GM12878 (cell line): ENCODE measurements around the gene CACNA1D. TPM values are rescaled to one million over a fixed set of nuclear protein-coding genes. Genes with fewer than 3 reads are reported as not detected.

Experiments used
- ATAC-seq: fragments of 200-7000 bp; cut with Tn5 transposase; 3 replicates; pipeline ENCODE4 v1.9.1; 2020; ENCODE audit warnings: mild to moderate bottlenecking, moderate library complexity
- BruUV-seq: library from RNA; stranded (reverse); fragments of 400-500 nt; replicated peaks from 2 replicates; lab custom pipeline; 2021; lab: Mats Ljungman, UMichigan
- CTCF ChIA-PET: fragments of 300-600 bp; sonication (Branson Sonifier 250); formaldehyde crosslinking; extraction: SDS; loops from one replicate; lab custom pipeline; 2021; ENCODE audit warnings: inconsistent platforms; lab: Yijun Ruan, JAX
- POLR2A ChIA-PET: fragments of 350-600 bp; formaldehyde crosslinking; extraction: SDS; loops from one replicate; lab custom pipeline; 2021; ENCODE audit warnings: inconsistent platforms; lab: Charles Lee
- RAD21 ChIA-PET: fragments of 300-600 bp; sonication (Branson Sonifier 250); formaldehyde crosslinking; loops from one replicate; lab custom pipeline; 2023; ENCODE audit warnings: antibody characterized with exemption; ENCODE audit not compliant: unreplicated experiment; lab: Charles Lee
- SMC1A ChIA-PET: fragments of 300-600 bp; sonication (Branson Sonifier 250); formaldehyde crosslinking; loops from one replicate; lab custom pipeline; 2023; ENCODE audit not compliant: unreplicated experiment, uncharacterized antibody; lab: Charles Lee
- DNase-seq: peaks from one replicate; pipeline ENCODE4 v3.0.0-alpha.2; 2011; ENCODE audit warnings: low read depth, low spot score
- FAIRE-seq: peaks from 3 replicates; lab custom pipeline; 2011; peaks lifted over from hg19 to GRCh38; lab: Jason Lieb, UNC
- H2AFZ ChIP-seq: 2 replicates; pipeline ENCODE4 v1.6.0; 2011; ENCODE audit warnings: low read depth, low read length, control low read depth; ENCODE audit not compliant: control insufficient read depth
- H3K27ac ChIP-seq: 2 replicates; pipeline ENCODE4 v1.5.1; 2011; ENCODE audit warnings: control low read depth; ENCODE audit not compliant: control insufficient read depth, insufficient read depth
- H3K27me3 ChIP-seq, 2 experiments: replicated peaks in 1 of 2; 2 replicates each; pipeline versions ENCODE4 v1.6.0 to v1.6.1; 2011; ENCODE audit warnings: low read length in 1 of 2; ENCODE audit not compliant: control insufficient read depth in 2 of 2, insufficient read depth in 2 of 2
- H3K36me3 ChIP-seq, 2 experiments: 2 replicates each; pipeline ENCODE4 v1.5.1; 2011; ENCODE audit warnings: low read length in 1 of 2; ENCODE audit not compliant: control insufficient read depth in 2 of 2, insufficient read depth in 2 of 2
- H3K4me1 ChIP-seq: 2 replicates; pipeline ENCODE4 v1.6.1; 2011; ENCODE audit warnings: mild to moderate bottlenecking, low read length, moderate library complexity, mixed read lengths; ENCODE audit not compliant: control insufficient read depth, insufficient read depth
- H3K4me2 ChIP-seq: 2 replicates; pipeline ENCODE4 v1.6.0; 2011; ENCODE audit warnings: control low read depth; ENCODE audit not compliant: control insufficient read depth, insufficient read depth
- H3K4me3 ChIP-seq: fragments of 200-600 bp; sonication (generic); 2 replicates; pipeline ENCODE4 v1.5.1; 2016
- H3K79me2 ChIP-seq: 2 replicates; pipeline ENCODE4 v1.6.0; 2011; ENCODE audit warnings: low read length; ENCODE audit not compliant: control insufficient read depth, insufficient read depth
- H3K9ac ChIP-seq: 2 replicates; pipeline ENCODE4 v1.8.0; 2011; ENCODE audit warnings: low read length, control low read depth, mixed read lengths; ENCODE audit not compliant: control insufficient read depth, insufficient read depth
- H3K9me3 ChIP-seq: replicated peaks from 3 replicates; pipeline ENCODE4 v1.5.1; 2011; ENCODE audit warnings: mild to moderate bottlenecking, low read length; ENCODE audit not compliant: control insufficient read depth, insufficient read depth
- H4K20me1 ChIP-seq: 2 replicates; pipeline ENCODE4 v1.6.0; 2011; ENCODE audit not compliant: control insufficient read depth, insufficient read depth
- CBX5 ChIP-seq: sonication (generic); IDR thresholded peaks from 2 replicates; pipeline ENCODE4 v1.6.1; 2016; ENCODE audit warnings: low read depth, moderate library complexity, mild to moderate bottlenecking, inconsistent platforms
- HDAC2 ChIP-seq: fragments of 200-600 bp; sonication (generic); IDR thresholded peaks from 2 replicates; pipeline ENCODE4 v1.6.1; 2017
- IRF4 ChIP-seq: IDR thresholded peaks from 2 replicates; pipeline ENCODE4 v1.6.1; 2011; ENCODE audit warnings: low read depth, low read length
- RELA ChIP-seq: fragments of 450-650 bp; IDR thresholded peaks from 2 replicates; pipeline ENCODE4 v1.8.0; 2014; ENCODE audit warnings: borderline replicate concordance; ENCODE audit not compliant: partially characterized antibody
- SIX5 ChIP-seq: IDR thresholded peaks from 2 replicates; pipeline ENCODE4 v1.6.1; 2011; ENCODE audit warnings: mild to moderate bottlenecking, low read depth, low read length, moderate library complexity; ENCODE audit not compliant: severe bottlenecking
- TCF12 ChIP-seq: IDR thresholded peaks from 2 replicates; pipeline ENCODE4 v1.6.1; 2011; ENCODE audit warnings: low read depth, mild to moderate bottlenecking, low read length
- ZNF24 ChIP-seq: fragments of 450-650 bp; IDR thresholded peaks from 2 replicates; pipeline ENCODE4 v1.6.1; 2017; ENCODE audit warnings: antibody characterized with exemption, mild to moderate bottlenecking
- ZNF622 ChIP-seq: fragments of 450-650 bp; IDR thresholded peaks from 2 replicates; pipeline ENCODE4 v1.6.1; 2017; ENCODE audit warnings: mild to moderate bottlenecking, inconsistent platforms
- WGBS: methylation state at CpG from one replicate; pipeline ENCODE4 v1.1.6; 2016; ENCODE audit warnings: low lambda C conversion rate; ENCODE audit not compliant: insufficient replicate concordance, insufficient coverage; ENCODE audit errors: missing lambda C conversion rate; 5-methylcytosine and 5-hydroxymethylcytosine counted together
- in situ Hi-C: fragments of 300-500 bp; cut with MboI; formaldehyde crosslinking; loops from 9 replicates; pipeline ENCODE4 v1.14.3; 2018; ENCODE audit warnings: mixed read lengths
- intact Hi-C: fragments of 100-400 bp; cut with micrococcal nuclease; formaldehyde crosslinking; loops from one replicate; pipeline ENCODE4 v1.14.2; 2022; ENCODE audit not compliant: unreplicated experiment
- polyA plus RNA-seq, 11 experiments: library from polyadenylated mRNA; depleted of rRNA in 4 of 11; unstranded in 6 of 11; stranded (reverse) in 5 of 11; fragments of >200 nt; fragmentation: Nextera tagmentation in 4 of 11; fragmentation: Illumina TruSeq in 1 of 11; extraction: Ambion mirVana in 4 of 11; extraction: Trizol in 1 of 11; gene quantifications; 1 replicate in 1 of 11; 2 replicates in 10 of 11; pipeline versions ENCODE4 v1.2.1 to v1.2.3, GENCODE V29; 2011 to 2016; ENCODE audit warnings: inconsistent platforms in 2 of 11, missing spikeins in 2 of 11, low read depth in 1 of 11
- total RNA-seq, 4 experiments: library from RNA; depleted of rRNA in 3 of 4; stranded (reverse); fragments of >200 nt in 3 of 4; fragmentation: Illumina TruSeq in 1 of 4; extraction: Trizol in 1 of 4; gene quantifications; 2 replicates each; pipeline versions ENCODE4 v1.2.1 to v1.2.3, GENCODE V29; 2013 to 2021
- TF ChIP-seq, protein P1 (sequence below): fragments of 450-650 bp; formaldehyde crosslinking; IDR thresholded peaks from 2 replicates; pipeline ENCODE4 v1.4.0; 2020; ENCODE audit warnings: mild to moderate bottlenecking, moderate library complexity
- TF ChIP-seq, protein P2 (sequence below): fragments of 150-350 bp; IDR thresholded peaks from 2 replicates; pipeline ENCODE4 v1.6.1; 2014; ENCODE audit warnings: mild to moderate bottlenecking, low read depth, low read length

The CACNA1D gene
- total and polyA plus RNA-seq, 10 of the 15 experiments (the other 5 are each of a cell fraction or from before 2014, with no cell fraction given) = 0.21 to 24.4 (median 1.6) TPM

DNA sequence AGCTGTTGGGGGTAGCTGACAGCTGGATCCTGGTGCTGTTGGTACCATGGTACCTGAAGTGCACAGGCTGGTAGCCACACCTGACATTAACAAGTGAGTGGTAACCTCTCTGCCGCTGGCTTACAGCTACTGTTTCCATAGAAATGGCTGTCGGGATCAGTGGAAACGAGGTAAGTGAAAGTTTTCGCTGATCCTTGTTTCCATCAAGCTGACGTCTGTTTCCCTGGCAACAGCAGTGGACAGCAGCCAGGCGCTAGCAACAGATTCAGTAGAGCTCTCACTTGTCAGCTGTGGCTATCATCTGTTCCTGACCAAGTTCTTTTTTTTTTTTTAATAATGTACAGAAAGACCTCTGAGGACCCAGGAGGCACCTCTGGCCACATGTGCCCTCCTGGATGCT lies 185.6 kb downstream of the CACNA1D start:
- 36% methylated on average over 6 of the region's 6 CpGs for WGBS
- DNase-seq = no peak
- TF ChIP-seq, protein P1, sequence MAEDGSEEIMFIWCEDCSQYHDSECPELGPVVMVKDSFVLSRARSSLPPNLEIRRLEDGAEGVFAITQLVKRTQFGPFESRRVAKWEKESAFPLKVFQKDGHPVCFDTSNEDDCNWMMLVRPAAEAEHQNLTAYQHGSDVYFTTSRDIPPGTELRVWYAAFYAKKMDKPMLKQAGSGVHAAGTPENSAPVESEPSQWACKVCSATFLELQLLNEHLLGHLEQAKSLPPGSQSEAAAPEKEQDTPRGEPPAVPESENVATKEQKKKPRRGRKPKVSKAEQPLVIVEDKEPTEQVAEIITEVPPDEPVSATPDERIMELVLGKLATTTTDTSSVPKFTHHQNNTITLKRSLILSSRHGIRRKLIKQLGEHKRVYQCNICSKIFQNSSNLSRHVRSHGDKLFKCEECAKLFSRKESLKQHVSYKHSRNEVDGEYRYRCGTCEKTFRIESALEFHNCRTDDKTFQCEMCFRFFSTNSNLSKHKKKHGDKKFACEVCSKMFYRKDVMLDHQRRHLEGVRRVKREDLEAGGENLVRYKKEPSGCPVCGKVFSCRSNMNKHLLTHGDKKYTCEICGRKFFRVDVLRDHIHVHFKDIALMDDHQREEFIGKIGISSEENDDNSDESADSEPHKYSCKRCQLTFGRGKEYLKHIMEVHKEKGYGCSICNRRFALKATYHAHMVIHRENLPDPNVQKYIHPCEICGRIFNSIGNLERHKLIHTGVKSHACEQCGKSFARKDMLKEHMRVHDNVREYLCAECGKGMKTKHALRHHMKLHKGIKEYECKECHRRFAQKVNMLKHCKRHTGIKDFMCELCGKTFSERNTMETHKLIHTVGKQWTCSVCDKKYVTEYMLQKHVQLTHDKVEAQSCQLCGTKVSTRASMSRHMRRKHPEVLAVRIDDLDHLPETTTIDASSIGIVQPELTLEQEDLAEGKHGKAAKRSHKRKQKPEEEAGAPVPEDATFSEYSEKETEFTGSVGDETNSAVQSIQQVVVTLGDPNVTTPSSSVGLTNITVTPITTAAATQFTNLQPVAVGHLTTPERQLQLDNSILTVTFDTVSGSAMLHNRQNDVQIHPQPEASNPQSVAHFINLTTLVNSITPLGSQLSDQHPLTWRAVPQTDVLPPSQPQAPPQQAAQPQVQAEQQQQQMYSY = no peak
- TF ChIP-seq TCF12 (no peak), RELA (no peak), ZNF24 (no peak), SIX5 (no peak), IRF4 (no peak), HDAC2 (no peak), ZNF622 (no peak), CBX5 (no peak)
- TF ChIP-seq, protein P2, sequence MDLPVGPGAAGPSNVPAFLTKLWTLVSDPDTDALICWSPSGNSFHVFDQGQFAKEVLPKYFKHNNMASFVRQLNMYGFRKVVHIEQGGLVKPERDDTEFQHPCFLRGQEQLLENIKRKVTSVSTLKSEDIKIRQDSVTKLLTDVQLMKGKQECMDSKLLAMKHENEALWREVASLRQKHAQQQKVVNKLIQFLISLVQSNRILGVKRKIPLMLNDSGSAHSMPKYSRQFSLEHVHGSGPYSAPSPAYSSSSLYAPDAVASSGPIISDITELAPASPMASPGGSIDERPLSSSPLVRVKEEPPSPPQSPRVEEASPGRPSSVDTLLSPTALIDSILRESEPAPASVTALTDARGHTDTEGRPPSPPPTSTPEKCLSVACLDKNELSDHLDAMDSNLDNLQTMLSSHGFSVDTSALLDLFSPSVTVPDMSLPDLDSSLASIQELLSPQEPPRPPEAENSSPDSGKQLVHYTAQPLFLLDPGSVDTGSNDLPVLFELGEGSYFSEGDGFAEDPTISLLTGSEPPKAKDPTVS = no peak
- no peaks in the 10 kb centered on the region for H3K9me3 ChIP-seq
- intact Hi-C loops = no loop called here
- H3K27ac ChIP-seq = no peak overlapping the region
- ChIA-PET SMC1A (interaction anchor here (0.6 to 4.2 kb wide), 6 partner anchors 11 to 572 kb away, joined by 3 to 14 read pairs (median 6); no protein-coding TSS in a partner anchor), POLR2A (interaction anchor here (0.7 to 1.6 kb wide), 2 partner anchors 10 to 96 kb away, joined by 3 to 5 read pairs; no protein-coding TSS in a partner anchor), RAD21 (interaction anchor here (0.5 to 1.4 kb wide), 3 partner anchors 13 to 119 kb away, joined by 3 read pairs; no protein-coding TSS in a partner anchor), CTCF (interaction anchor here (0.6 to 2.5 kb wide), 4 partner anchors 11 to 257 kb away, joined by 3 to 9 read pairs (median 4); no protein-coding TSS in a partner anchor)
- H4K20me1 ChIP-seq = no peaks in the 10 kb centered on the region
- ATAC-seq = no peak
- no peaks in the 10 kb centered on the region for H3K36me3 ChIP-seq
- H3K4me2 ChIP-seq = no peak overlapping the region
- H2AFZ ChIP-seq = no peak overlapping the region
- H3K4me3 ChIP-seq = no peak overlapping the region
- in situ Hi-C loops = no loop called here
- no peaks in the 10 kb centered on the region for H3K4me1 ChIP-seq
- no peak for FAIRE-seq
- no peaks in the 10 kb centered on the region for H3K27me3 ChIP-seq
- H3K9ac ChIP-seq = no peak overlapping the region
- BruUV-seq = no TSS peak
- no peaks in the 10 kb centered on the region for H3K79me2 ChIP-seq
